Measurements from ENCODE around the gene GIMD1.

GRCh38 chr4:106320235-106320634, 48.3 kb downstream of the GIMD1 start:
- TF ChIP-seq SREBF2 (CRISPR knock-in tag; IDR thresholded peaks at IDR 0.05) (no peak), ZNF124 (CRISPR knock-in tag; IDR thresholded peaks at IDR 0.05) (no peak), RFX1 (IDR thresholded peaks at IDR 0.05) (no peak), CBX8 (IDR thresholded peaks at IDR 0.05; ENCODE audit: borderline replicate concordance, extremely low read depth, low read depth, low read length, poor library complexity, severe bottlenecking) (no peak), RCOR1 (IDR thresholded peaks at IDR 0.05; ENCODE audit: borderline replicate concordance in 1 of 2, low read depth in 2 of 2, low read length in 2 of 2) (no peak), FUS (optimal IDR thresholded peaks at IDR 0.05; ENCODE audit: low read depth, low read length) (no peak), ELF4 (CRISPR knock-in tag; IDR thresholded peaks at IDR 0.05) (no peak), ZNF175 (CRISPR knock-in tag; IDR thresholded peaks at IDR 0.05; ENCODE audit: low read depth) (no peak), USF2 (CRISPR knock-in tag; IDR thresholded peaks at IDR 0.05) (no peak), ZNF75A (CRISPR knock-in tag; IDR thresholded peaks at IDR 0.05) (no peak), GATA2 (CRISPR knock-in tag; IDR thresholded peaks at IDR 0.05) (no peak)
- TF ChIP-seq, protein P1, sequence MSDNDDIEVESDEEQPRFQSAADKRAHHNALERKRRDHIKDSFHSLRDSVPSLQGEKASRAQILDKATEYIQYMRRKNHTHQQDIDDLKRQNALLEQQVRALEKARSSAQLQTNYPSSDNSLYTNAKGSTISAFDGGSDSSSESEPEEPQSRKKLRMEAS (CRISPR knock-in tag; IDR thresholded peaks at IDR 0.05): no peak

Data from K562 (cell line).